ENCODE data around the gene KCTD13. TPM values are rescaled to one million over a fixed set of nuclear protein-coding genes. Genes with fewer than 3 reads are reported as not detected.

The KCTD13 gene
- total RNA-seq, 1 experiment from 2014 or later = 18.3 TPM

GRCh38 chr16:29893553-29893952 is 32.5 kb downstream of the KCTD13 start:
- H3K79me1 ChIP-seq (ENCODE audit: insufficient read depth, low read depth, low read length, poor library complexity, severe bottlenecking) = no peaks in the 10 kb centered on the region
- no peak overlapping the region for H3K27ac ChIP-seq (ENCODE audit: insufficient read length, low read depth, low read length)
- H3K4ac ChIP-seq (ENCODE audit: low read depth, low read length) = no peak overlapping the region
- H3K27ac Mint-ChIP-seq = 0 out of 7 replicates have a peak overlapping the region, but pooled peaks of 1 of the 3 experiments have one; percentile 42
- no peaks in the 10 kb centered on the region for H4K20me1 ChIP-seq (ENCODE audit: control insufficient read depth, insufficient read depth, insufficient read length)
- H3T11ph ChIP-seq (ENCODE audit: low read length) = no peak overlapping the region
- no peaks in the 10 kb centered on the region for H3K79me2 ChIP-seq (ENCODE audit: insufficient read depth, low read length)
- peaks cover 4% of the 10 kb centered on the region for H3K23me2 ChIP-seq (ENCODE audit: insufficient read length, low read depth, low read length, poor library complexity, severe bottlenecking)
- H4K5ac ChIP-seq (ENCODE audit: insufficient read length, low read depth, low read length) = no peak overlapping the region
- no peaks in the 10 kb centered on the region; the same call in 1 of the 2 replicates for H3K4me1 ChIP-seq (ENCODE audit: insufficient read depth, low read length)
- no peak overlapping the region for H2BK120ac ChIP-seq (ENCODE audit: low read depth, low read length, poor library complexity, severe bottlenecking)
- no peak overlapping the region for H2BK20ac ChIP-seq (ENCODE audit: low read depth, low read length, poor library complexity, severe bottlenecking)
- no peaks in the 10 kb centered on the region for H3K27me3 ChIP-seq (ENCODE audit: insufficient read depth, low read length)
- DNase-seq = no peak
- no peaks in the 10 kb centered on the region; a peak in 1 of 5 replicates for H3K9me3 Mint-ChIP-seq
- no peak overlapping the region for H2AK5ac ChIP-seq (ENCODE audit: insufficient read length, low read length)
- H3K4me1 Mint-ChIP-seq = peaks cover 18% of the 10 kb centered on the region in 2 experiments
- WGBS (ENCODE audit: extremely low coverage, insufficient read length, low lambda C conversion rate) = no CpG with 5 or more reads among the region's 3 CpGs
- H2BK15ac ChIP-seq (ENCODE audit: low read depth, low read length) = no peak overlapping the region
- no peak overlapping the region for H4K8ac ChIP-seq (replicated peaks; ENCODE audit: insufficient read length, low read depth, low read length)
- no peak overlapping the region for H4K91ac ChIP-seq (ENCODE audit: insufficient read length, low read depth, low read length)
- H3K56ac ChIP-seq (ENCODE audit: insufficient read length, low read depth, low read length) = no peak overlapping the region
- H3K14ac ChIP-seq (ENCODE audit: insufficient read depth, low read length) = no peak overlapping the region
- no peak overlapping the region for H2BK5ac ChIP-seq (ENCODE audit: insufficient read length, low read length)
- no peaks in the 10 kb centered on the region for H3K9me3 ChIP-seq (ENCODE audit: control insufficient read depth, low read depth, low read length)
- no peak overlapping the region for H3K23ac ChIP-seq (ENCODE audit: insufficient read length, low read depth, low read length)
- peaks cover 9 to 34% (median 26%) of the 10 kb centered on the region in 3 experiments; a peak in 6 of 7 replicates for H3K36me3 Mint-ChIP-seq (ENCODE audit: insufficient read depth in 1 of 3, low read depth in 3 of 3)
- H3K27me3 Mint-ChIP-seq (ENCODE audit: low read depth) = no peaks in the 10 kb centered on the region
- no peak overlapping the region for H2AFZ ChIP-seq (ENCODE audit: low read length)
- H3K9ac ChIP-seq (ENCODE audit: extremely low read depth, insufficient read length, low read length) = no peak overlapping the region
- H3K18ac ChIP-seq (ENCODE audit: insufficient read length, low read depth, low read length) = no peak overlapping the region
- TF ChIP-seq CTCF (conservative IDR thresholded peaks at IDR 0.05) = no peak
- no peak overlapping the region for H2BK12ac ChIP-seq (ENCODE audit: insufficient read length, low read depth, low read length)
- H3K4me3 Mint-ChIP-seq = no peak overlapping the region; a peak in 1 of 5 replicates
- no peak overlapping the region for H3K4me2 ChIP-seq (ENCODE audit: insufficient read depth, insufficient read length, low read length)

Data from H9 (cell line).